ENCODE data around the gene CTU1.

Gene CTU1

DNA sequence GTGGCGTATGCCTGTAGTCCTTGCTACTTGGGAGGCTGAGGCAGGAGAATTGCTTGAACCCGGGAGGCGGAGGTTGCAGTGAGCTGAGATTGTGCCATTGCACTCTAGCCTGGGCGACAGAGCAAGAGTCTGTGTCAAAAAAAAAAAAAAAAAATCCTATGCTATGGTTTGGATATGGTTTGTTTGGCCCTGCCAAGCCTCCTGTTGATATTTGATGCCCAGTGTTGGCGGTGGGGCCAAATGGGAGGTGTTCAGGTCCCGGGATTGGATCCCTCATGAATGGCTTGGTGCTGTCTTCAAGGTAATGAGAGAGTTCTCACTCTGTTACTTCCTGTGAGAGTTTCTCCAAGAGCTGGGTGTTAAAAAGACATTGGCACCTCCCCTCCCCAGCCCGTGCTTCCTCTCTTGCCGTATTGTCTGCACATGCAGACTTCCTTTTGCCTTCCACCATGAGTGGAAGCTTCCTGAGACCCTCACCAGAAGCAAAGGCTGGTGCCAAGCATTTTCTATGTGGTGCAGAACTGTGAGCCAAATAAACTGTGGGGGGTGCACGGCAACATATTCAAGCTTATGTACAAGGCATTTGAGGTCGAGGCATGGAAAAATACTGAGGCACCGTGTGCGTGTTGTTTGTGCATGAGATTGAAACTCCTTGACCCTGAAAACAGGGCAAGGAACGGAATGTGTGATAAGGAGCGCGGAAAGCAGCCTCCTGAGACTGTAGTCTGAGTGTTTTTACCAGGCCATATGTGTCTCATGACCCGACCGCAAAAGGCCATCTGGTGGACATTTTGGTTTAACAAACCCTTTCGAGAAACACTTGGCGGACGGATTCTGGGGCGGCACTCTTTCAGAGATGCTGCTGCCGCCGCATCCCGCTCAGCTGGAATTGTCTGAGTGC is 23.8 kb upstream of the CTU1 start:
- peak; percentile 14 for DNase-seq (ENCODE audit: low read depth)

DNA sequence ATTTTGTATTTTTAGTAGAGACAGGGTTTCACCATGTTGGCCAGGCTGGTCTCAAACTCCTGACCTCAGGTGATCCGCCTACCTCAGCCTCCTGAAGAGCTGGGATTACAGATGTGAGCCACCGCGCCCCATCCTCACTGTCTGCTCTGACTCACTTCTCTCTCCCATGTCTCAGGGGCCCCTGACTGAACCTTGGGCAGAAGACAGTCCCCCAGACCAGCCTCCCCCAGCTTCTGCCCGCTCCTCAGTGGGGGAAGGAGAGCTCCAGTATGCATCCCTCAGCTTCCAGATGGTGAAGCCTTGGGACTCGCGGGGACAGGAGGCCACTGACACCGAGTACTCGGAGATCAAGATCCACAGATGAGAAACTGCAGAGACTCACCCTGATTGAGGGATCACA is 21.5 kb upstream of the CTU1 start:
- no peak for DNase-seq (ENCODE audit: low read depth)

DNA sequence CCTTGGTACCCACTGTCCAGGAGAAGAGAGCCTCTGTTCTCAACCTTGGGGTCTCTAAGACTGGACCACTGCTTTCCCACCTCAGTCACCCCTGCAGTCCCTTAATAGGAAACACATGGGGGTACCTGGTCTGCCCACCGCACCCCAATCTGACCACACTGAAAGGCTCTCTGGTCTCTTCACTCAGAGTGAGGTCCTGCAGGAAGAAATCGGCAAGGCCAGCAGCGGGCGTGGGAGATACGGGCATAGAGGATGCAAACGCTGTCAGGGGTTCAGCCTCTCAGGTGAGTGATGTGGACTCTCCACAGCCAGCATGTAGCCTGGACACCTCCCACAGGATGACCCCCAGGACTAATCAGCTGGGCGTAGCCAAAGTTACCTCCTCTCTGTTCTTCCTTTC is 20.0 kb upstream of the CTU1 start:
- DNase-seq (ENCODE audit: low read depth), result no peak

DNA sequence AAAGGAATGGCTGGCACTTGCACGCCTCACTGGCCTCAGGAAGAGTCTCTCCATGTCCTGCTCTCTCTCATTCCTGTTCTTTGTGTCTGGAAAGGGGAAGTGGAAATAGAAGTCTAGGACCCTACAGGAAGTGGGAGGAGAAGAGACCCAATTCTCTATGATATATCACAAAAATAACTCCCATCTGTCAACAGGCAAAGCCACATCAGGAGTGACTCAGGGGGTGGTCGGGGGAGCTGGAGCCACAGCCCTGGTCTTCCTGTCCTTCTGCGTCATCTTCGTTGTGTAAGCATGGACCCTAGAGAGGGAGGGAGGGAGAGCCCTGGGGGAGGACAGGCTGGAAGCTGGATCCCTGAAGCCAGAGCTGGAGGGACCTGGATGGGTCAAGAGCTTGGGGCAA is 19.5 kb upstream of the CTU1 start:
- DNase-seq (ENCODE audit: low read depth), result no peak

DNA sequence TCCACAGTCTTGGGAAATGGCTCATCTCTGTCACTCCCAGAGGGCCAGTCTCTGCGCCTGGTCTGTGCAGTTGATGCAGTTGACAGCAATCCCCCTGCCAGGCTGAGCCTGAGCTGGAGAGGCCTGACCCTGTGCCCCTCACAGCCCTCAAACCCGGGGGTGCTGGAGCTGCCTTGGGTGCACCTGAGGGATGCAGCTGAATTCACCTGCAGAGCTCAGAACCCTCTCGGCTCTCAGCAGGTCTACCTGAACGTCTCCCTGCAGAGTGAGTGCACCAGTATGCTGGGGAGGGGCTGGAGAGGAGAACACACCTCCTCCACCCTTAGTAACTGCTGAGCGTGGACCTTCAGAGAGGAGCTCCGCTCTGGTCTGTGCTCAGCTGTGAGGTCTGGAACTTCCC is 18.8 kb upstream of the CTU1 start:
- DNase-seq (ENCODE audit: low read depth), result no peak

DNA sequence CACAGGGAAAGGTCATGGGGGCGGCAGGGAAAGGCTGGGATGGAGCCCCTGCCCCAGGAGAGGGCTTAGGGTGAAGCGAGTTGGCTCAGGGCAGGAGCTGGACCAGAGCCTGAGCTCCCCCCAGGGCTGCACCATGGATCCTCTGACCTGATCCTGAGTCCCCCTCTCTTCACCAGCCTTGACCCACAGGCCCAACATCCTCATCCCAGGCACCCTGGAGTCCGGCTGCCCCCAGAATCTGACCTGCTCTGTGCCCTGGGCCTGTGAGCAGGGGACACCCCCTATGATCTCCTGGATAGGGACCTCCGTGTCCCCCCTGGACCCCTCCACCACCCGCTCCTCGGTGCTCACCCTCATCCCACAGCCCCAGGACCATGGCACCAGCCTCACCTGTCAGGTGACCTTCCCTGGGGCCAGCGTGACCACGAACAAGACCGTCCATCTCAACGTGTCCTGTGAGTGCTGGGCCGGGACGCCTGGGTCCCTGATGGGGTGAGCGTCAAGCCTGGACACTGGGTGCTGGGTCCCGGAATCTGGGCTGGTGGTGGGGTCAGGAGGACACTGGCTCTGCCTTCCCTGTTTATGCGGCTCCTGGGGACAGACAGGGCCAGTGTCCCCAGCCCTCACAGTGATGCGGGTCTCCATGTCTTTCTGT is 17.3 kb upstream of the CTU1 start:
- DNase-seq (ENCODE audit: low read depth), result no peak

GRCh38 chr19:51124729-51125128 is 16.5 kb upstream of the CTU1 start, which contains the start of gene SIGLEC9:
SIGLEC9 (plus strand) TSS chr19:51124906; CDS start chr19:51124975, 69 bp downstream.
- no peak for DNase-seq (ENCODE audit: low read depth)

GRCh38 chr19:51124216-51124615 is 16.0 kb upstream of the CTU1 start:
- no peak for DNase-seq (ENCODE audit: low read depth)

DNA sequence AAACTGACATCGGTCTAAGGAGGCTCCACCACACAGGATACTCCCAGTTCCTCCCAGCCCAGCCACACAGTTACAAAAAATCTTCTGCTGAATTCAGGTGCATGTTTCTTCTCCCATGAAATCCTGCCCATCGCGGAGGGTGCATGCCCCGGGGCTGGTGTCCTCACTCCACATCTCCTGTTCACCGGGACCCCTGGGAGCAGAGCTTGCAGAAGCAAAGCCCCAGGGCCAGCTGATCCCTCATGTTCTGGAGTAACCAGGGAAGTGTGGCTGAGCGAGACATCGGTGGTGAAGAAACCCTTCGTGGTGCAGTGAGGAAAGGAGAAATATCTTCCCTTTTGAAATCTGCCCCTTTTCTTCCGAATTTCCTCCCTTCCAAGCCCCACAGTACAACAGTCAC is 15.6 kb upstream of the CTU1 start:
- no peak for DNase-seq (ENCODE audit: low read depth)

DNA sequence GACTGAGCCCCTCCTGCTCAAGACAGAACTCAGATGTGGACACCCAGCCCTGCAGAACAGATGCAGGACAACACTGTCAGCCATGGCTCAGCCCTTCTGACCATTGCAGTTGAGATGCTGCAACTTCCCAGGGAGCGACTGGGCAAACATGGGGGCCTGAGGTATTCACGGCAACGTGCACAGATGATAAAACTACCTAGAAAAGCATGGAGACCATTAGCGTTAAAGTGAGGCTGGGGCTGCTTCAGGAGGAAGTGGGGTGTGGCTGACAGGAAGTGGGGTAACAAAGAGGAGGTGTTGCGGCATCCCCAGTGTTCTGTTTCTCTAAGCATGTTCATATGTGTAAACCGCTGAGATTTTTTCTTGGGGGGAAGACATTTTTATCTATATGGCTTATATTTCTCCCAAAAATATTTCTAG is 15.2 kb upstream of the CTU1 start:
- DNase-seq (ENCODE audit: low read depth), result peak; percentile 34

DNA sequence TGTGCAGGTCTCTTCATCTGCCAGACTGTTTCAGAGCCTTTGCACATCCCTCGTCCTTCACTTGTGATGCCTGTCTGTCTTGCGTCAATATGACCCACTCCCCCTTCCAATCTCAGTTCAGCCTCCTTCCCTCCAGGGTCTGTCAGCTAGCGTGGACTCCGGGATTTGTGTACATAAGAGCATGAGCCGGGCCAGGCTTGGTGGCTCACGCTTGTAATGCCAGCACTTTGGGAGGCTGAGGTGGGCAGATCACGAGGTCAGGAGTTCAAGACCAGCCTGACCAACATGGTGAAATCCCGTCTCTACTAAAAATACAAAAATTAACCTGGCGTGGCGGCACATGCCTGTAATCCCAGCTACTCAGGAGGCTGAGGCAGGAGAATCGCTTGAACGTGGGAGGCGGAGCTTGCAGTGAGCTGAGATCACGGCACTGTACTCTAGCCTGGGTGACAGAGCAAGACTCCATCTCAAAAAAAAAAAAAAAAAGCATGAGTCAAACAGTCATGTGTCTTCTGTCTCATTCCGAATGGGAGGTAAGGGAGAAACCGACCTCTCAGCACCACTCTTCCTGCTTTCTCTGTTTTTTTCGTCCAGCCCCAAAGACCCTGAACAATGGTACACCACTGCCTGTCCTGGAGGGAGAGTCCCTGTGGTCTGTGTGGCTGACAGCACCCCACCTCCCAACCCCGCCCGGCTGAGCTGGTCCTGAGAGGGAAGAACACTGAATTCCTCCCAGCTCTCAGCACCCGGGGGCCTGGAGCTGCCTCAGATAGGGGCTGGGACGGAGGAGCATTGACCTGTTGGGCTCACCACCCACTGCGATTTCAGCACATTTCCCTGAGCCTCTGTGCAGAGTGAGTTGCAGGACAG is 14.1 kb upstream of the CTU1 start:
- no peak for DNase-seq (ENCODE audit: low read depth)

- DNase-seq (ENCODE audit: low read depth), result no peak
Observed at GRCh38 chr19:51121257-51121656, 13.0 kb upstream of the CTU1 start.

DNA sequence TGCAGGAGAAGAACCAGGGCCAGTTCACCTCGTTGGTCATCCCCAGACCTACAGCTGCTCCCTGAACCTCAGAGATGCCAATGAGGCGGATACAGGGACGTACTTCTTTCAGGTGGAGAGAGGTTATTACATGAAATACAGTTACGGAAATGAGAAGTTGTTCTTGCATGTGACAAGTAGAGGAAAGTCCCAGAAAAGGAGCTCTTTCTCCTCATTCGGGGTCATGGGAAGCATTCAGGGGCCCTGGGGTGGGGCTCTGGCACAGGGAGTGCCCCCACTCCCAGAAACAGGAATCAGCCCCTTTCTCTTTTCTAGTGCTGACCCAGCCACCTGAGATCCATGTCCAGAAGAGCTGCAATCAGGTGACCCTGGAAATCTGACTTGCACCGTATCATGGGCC is 12.0 kb upstream of the CTU1 start:
- DNase-seq (ENCODE audit: low read depth), result no peak

DNA sequence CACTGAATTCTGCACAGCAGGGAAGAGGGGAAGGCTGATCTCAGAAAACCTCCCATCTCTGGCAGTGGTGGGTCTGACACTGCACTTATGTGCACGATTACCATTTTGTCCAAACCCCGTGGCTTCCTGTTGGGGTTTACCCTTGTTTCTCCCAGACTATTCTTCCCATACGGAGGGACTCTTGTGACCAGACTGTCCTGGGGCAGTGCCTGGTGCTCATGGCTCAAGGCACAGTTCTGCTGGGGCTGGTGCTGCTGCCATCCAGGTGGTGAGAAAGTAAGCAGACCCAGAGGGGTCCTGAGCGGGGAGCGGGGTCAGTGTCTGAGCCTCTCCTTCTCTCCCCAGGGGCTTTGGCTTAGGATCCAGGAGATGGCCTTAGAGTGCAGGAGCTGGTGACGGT is 11.4 kb upstream of the CTU1 start:
- no peak for DNase-seq (ENCODE audit: low read depth)

GRCh38 chr19:51119101-51119500 is 10.9 kb upstream of the CTU1 start:
- DNase-seq (ENCODE audit: low read depth), result no peak

GRCh38 chr19:51116736-51117286 is 8.6 kb upstream of the CTU1 start:
- no peak for DNase-seq (ENCODE audit: low read depth)

GRCh38 chr19:51114087-51114729 is 6.0 kb upstream of the CTU1 start:
- no peak for DNase-seq (ENCODE audit: low read depth)

DNA sequence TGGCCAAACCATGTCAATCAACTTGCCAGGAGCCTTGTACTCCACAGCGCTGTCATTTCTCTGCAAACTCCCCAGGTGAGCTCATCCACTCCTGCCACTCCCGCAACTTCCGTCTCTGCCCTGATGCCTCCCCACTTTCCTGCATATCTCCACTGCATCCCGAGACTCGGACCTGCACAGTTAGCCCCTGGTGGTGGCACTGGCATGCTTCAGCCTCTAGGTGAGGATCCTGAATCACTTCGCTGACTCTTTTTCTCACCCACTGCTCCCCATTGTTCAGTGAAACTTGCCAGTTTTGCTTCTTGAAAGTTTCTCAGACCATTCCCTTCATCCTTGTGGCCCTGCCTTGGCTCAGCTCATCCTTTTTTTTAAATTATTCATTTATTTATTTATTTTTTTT is 3.4 kb upstream of the CTU1 start:
- no peak for DNase-seq (ENCODE audit: low read depth)

DNA sequence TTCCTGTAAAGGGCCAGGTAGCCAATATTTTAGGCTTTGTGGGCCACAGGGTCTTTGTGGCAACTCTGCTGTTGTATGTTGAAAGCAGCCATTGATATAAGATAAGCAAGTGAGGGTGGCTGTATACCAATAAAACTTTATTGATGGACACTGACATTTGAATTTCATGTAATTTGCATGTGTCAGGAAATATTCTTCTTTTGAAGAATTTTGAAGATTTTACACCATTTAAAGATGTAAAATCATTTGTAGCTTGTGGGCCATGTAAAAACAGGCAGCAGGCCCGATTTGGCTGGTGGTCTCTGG is 2.4 kb upstream of the CTU1 start:
- DNase-seq (ENCODE audit: low read depth), result no peak

DNA sequence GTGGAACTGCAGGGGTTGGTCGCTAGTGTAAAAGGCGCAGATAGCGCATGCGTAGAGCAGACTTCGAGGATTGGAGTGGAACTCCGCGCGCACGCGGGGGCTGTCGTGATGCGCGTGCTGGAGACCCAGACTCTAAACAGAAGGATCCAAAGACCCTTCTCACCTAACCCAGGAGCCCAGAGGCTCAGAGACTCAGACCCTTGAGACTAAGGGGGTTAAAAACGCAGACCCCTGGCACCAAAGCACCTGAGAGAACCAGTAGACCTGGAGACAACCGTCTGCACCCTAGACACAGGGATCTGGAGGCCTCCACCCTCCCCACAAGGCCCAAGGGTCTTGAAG is 567 bp upstream of the CTU1 start:
- no peak for DNase-seq (ENCODE audit: low read depth)

GRCh38 chr19:51107406-51108065 is 673 bp downstream of the CTU1 start:
- no peak for DNase-seq (ENCODE audit: low read depth)

DNA sequence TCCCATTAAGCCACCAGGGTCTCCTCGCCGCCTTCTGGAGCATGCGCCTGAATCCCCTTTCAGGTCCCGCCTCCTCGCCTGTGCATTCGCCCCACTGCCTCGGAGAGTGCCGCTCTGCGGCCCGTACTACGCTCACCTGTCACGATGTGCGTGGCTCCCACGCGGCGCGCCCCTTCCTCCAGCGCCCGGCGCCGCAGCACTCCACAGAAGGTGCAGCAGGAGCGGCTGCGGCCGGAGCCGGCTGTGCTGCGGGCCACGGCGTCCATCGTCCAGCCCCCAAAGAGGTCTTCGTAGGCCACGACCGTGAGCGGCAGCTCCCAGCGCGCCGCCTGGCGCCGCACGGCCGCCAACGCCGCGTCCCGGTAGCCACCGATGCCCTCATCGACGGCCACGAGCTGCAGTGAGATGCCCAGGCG is 4.3 kb downstream of the CTU1 start:
- DNase-seq (ENCODE audit: low read depth), result no peak

Measured in activated gamma-delta T cell treated with anti-CD3 and anti-CD28 coated beads, Interleukin-2, amount 50 U/mL, for 16 hours (primary cell).